Breast epithelium (tissue), 3 donors: ENCODE measurements around the gene SNX9.

Experiments
- CTCF ChIP-seq, 3 donors: fragments of 450-650 bp; IDR thresholded peaks; one replicate each; pipeline ENCODE4 v1.5.1; 2016 to 2017; ENCODE audit warnings: antibody characterized with exemption in 3 of 3, mild to moderate bottlenecking in 3 of 3, moderate library complexity in 3 of 3
- POLR2A ChIP-seq: fragments of 450-650 bp; IDR thresholded peaks from one replicate; pipeline ENCODE4 v1.6.1; 2016; ENCODE audit warnings: antibody characterized with exemption, mild to moderate bottlenecking, moderate library complexity
- POLR2AphosphoS5 ChIP-seq, 3 donors: sonication (generic); formaldehyde crosslinking; IDR thresholded peaks; one replicate each; pipeline ENCODE4 v1.6.1; 2017; ENCODE audit warnings: antibody characterized with exemption in 3 of 3

- TF ChIP-seq CTCF (IDR thresholded peaks at IDR 0.05) (no peak), POLR2A (no peak), POLR2AphosphoS5 (IDR thresholded peaks at IDR 0.05) (no peak)
These were observed 119.3 kb downstream of the SNX9 start for GRCh38 chr6:157942351-157942750.
